SK-N-SH treated with all-trans-retinoic acid at 6 μM for 48 hours (cell line): ENCODE measurements around the gene FHIT.

Source experiments
- RARB ChIP-seq: fragments of 250-450 bp; sonication (Bioruptor Pico); IDR thresholded peaks from 2 replicates; pipeline ENCODE4 v1.8.0; 2021; ENCODE audit warnings: mild to moderate bottlenecking, moderate library complexity
- TCF4 ChIP-seq: fragments of 250-450 bp; sonication (Bioruptor Pico); IDR thresholded peaks from 2 replicates; pipeline ENCODE4 v1.8.0; 2021; ENCODE audit warnings: mild to moderate bottlenecking, moderate library complexity, borderline replicate concordance
- ZNF8 ChIP-seq: fragments of 450-650 bp; formaldehyde crosslinking; IDR thresholded peaks from 2 replicates; pipeline ENCODE4 v1.5.0; 2020; ENCODE audit warnings: mild to moderate bottlenecking, moderate library complexity

DNA sequence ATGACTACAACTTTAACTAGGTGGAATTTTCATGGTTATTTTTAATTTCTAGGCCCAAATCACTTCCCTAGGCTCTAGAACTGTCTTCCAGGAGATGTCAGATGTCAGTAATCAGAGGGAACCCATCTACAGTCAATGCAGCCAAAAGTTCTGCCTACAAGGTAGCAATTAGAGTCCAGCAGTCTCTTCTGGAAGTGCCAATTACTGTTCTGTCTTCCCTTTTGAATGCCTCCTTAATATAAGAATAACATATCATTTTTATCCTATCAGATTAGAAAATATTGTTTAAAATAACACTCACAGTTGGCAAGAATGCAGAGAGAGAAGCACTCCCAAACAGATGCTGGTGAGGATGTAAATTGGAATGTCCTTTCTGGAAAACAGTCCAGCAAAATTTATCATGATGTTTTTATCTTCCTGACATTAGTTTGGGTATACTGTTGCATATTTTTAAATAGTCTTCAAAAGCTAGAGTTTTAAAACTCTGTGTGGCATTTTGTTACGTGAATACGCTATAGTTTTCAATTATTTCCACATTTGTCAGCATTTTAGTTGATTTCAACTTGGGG lies 543.7 kb downstream of the FHIT start:
- TF ChIP-seq RARB (no peak), TCF4 (no peak), ZNF8 (CRISPR knock-in tag) (no peak)
